ENCODE data around the gene CNGB1. TPM values are rescaled to one million over a fixed set of nuclear protein-coding genes. Genes with fewer than 3 reads are reported as not detected.

CNGB1 gene
- total and polyA plus RNA-seq, 10 donors = 0.02 to 0.12 TPM; not detected in 8

DNA sequence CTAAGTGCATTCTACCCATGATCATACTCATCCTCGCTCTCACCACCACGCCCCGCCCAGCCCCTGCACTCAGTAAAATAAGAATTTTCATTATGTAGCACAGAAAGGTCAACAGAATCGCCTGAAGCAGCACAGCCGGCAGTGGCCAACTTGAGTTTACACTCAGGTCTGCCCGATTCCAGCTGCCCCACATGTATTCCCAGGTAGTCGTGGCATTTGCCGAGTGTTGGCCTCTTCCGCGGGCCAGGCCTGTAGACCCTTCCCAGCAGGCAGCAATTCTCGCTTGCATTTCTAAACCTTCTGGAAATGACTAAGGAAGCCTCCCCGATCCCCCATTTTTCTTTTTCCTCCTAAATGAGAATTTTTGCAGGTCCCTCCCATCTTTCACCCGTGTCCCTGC, 609 bp downstream of the CNGB1 start:
- H3K9me3 ChIP-seq = no peaks in the 10 kb centered on the region
- H3K36me3 ChIP-seq = no peaks in the 10 kb centered on the region
- TF ChIP-seq, protein P1, sequence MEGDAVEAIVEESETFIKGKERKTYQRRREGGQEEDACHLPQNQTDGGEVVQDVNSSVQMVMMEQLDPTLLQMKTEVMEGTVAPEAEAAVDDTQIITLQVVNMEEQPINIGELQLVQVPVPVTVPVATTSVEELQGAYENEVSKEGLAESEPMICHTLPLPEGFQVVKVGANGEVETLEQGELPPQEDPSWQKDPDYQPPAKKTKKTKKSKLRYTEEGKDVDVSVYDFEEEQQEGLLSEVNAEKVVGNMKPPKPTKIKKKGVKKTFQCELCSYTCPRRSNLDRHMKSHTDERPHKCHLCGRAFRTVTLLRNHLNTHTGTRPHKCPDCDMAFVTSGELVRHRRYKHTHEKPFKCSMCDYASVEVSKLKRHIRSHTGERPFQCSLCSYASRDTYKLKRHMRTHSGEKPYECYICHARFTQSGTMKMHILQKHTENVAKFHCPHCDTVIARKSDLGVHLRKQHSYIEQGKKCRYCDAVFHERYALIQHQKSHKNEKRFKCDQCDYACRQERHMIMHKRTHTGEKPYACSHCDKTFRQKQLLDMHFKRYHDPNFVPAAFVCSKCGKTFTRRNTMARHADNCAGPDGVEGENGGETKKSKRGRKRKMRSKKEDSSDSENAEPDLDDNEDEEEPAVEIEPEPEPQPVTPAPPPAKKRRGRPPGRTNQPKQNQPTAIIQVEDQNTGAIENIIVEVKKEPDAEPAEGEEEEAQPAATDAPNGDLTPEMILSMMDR (IDR thresholded peaks at IDR 0.05 in 8 of 11, conservative IDR thresholded peaks at IDR 0.05 in 3 of 11) = no peak
- TF ChIP-seq POLR2AphosphoS5 (IDR thresholded peaks at IDR 0.05) (no peak), POLR2A (IDR thresholded peaks at IDR 0.05) (no peak)
- intact Hi-C loops (cut with DNase I; ENCODE audit: low total_unique reads) = no loop called here
- no peak overlapping the region for H3K4me3 ChIP-seq
- no peaks in the 10 kb centered on the region for H3K27me3 ChIP-seq (replicated peaks in 1 of 7)
- H3K27ac ChIP-seq = no peak overlapping the region
- DNase-seq = no peak
- 74 to 82% (median 80%) methylated on average over 13 of the region's 13 CpGs for WGBS, 5 donors
- H3K4me1 ChIP-seq = no peaks in the 10 kb centered on the region

DNA sequence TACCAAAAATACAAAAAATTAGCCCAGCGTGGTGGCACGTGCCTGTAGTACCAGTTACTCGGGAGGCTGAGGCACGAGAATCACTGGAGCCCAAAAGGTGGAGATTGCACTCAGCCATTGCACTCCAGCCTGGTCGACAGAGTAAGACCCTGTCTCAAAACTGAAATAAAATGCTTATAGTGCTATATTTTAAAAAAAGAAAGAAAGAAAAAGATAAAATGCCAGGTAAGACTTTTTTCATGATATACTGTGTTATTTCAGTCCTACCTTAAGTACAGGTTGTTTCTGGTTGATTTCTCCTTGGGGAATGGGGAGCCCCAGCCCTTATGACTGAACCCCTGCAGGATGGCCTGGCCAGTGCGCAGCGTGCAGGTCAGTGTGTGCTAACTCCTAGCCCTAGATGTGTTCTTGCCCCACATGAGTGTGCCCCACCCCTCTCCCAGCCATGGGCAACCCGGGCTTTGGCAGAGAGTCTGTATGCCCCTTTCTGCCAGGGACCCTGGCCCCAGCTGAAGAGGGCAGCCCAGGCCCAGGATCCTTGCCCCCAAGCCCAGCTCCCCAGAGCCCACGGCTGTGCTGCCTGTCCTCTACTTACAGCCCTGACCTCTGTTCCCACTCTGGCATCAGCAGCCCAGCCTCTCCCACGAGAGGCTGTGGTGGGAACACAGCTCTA, 1.3 kb downstream of the CNGB1 start:
- Histone ChIP-seq H3K36me3 (no peaks in the 10 kb centered on the region), H3K4me1 (no peaks in the 10 kb centered on the region), H3K4me3 (no peak overlapping the region), H3K27ac (no peak overlapping the region), H3K27me3 (replicated peaks in 1 of 7) (no peaks in the 10 kb centered on the region), H3K9me3 (no peaks in the 10 kb centered on the region)
- intact Hi-C loops (cut with DNase I; ENCODE audit: low total_unique reads) = no loop called here
- DNase-seq = no peak
- TF ChIP-seq POLR2AphosphoS5 (IDR thresholded peaks at IDR 0.05) (no peak), POLR2A (IDR thresholded peaks at IDR 0.05) (no peak)
- TF ChIP-seq, protein P1 (IDR thresholded peaks at IDR 0.05 in 8 of 11, conservative IDR thresholded peaks at IDR 0.05 in 3 of 11) = no peak
- WGBS, 5 donors = 77 to 88% (median 85%) methylated on average over 9 to 10 of the region's 10 CpGs

DNA sequence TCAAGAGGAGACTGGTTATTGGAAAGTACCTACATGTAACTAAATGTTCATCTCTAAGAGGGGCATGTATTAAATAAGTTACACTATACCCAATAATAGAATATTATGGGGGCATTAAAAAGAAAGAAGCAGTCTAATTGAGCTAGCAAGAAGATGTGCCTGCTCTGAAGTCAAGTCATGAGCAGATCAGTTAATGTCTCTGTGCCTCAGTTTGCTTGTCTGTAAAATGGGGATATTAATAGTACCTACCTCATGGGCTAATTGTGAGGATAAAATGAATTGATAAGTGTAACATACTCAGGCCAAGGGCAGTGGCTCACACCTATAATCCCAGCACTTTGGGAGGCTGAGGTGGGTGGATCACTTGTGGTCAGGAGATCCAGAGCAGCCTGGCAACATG, 3.0 kb downstream of the CNGB1 start:
- Histone ChIP-seq H3K4me3 (no peak overlapping the region), H3K27ac (no peak overlapping the region), H3K36me3 (no peaks in the 10 kb centered on the region), H3K9me3 (no peaks in the 10 kb centered on the region), H3K4me1 (no peaks in the 10 kb centered on the region), H3K27me3 (replicated peaks in 1 of 7) (no peaks in the 10 kb centered on the region)
- TF ChIP-seq POLR2AphosphoS5 (IDR thresholded peaks at IDR 0.05) (no peak), POLR2A (IDR thresholded peaks at IDR 0.05) (no peak)
- TF ChIP-seq, protein P1 (IDR thresholded peaks at IDR 0.05 in 8 of 11, conservative IDR thresholded peaks at IDR 0.05 in 3 of 11) = no peak
- intact Hi-C loops (cut with DNase I; ENCODE audit: low total_unique reads) = no loop called here
- no peak for DNase-seq

DNA sequence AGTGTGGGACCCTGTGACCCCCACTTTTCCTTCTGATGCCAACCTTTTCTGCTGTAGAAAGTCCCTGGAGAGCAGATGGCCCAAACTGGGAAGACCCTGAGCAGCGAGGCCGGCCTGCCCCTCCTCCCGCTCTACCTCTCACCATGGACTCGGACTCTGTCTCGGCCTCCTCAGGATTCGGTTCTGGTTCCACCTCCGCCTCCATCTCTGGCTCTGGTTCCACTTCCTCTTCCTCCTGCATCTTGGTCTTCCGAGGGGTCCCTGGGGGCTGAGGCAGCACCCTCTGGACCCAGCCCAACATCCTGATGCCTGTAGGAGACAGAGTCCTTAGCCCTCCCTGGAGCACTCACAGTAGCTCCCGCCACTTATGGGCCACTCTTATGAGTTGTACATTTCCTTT, 3.9 kb downstream of the CNGB1 start:
- Histone ChIP-seq H3K27me3 (replicated peaks in 1 of 7) (no peaks in the 10 kb centered on the region), H3K9me3 (no peaks in the 10 kb centered on the region), H3K4me1 (no peaks in the 10 kb centered on the region), H3K27ac (no peak overlapping the region), H3K4me3 (no peak overlapping the region), H3K36me3 (no peaks in the 10 kb centered on the region)
- DNase-seq = no peak
- TF ChIP-seq POLR2A (IDR thresholded peaks at IDR 0.05) = no peak
- TF ChIP-seq, protein P1 (IDR thresholded peaks at IDR 0.05 in 8 of 11, conservative IDR thresholded peaks at IDR 0.05 in 3 of 11) = no peak
- no peak for TF ChIP-seq POLR2AphosphoS5 (IDR thresholded peaks at IDR 0.05)
- 78 to 95% (median 79%) methylated on average over 9 of the region's 9 CpGs for WGBS, 5 donors
- intact Hi-C loops (cut with DNase I; ENCODE audit: low total_unique reads) = no loop called here
